GM12874 (cell line): ENCODE measurements around the gene CLCA2.

Source experiments
- TF ChIP-seq, protein P1 (sequence below): IDR thresholded peaks from 2 replicates; pipeline ENCODE4 v1.5.1; 2011; ENCODE audit warnings: low read depth, mild to moderate bottlenecking, control low read depth, low read length, moderate library complexity; ENCODE audit not compliant: insufficient read depth

The CLCA2 gene

DNA sequence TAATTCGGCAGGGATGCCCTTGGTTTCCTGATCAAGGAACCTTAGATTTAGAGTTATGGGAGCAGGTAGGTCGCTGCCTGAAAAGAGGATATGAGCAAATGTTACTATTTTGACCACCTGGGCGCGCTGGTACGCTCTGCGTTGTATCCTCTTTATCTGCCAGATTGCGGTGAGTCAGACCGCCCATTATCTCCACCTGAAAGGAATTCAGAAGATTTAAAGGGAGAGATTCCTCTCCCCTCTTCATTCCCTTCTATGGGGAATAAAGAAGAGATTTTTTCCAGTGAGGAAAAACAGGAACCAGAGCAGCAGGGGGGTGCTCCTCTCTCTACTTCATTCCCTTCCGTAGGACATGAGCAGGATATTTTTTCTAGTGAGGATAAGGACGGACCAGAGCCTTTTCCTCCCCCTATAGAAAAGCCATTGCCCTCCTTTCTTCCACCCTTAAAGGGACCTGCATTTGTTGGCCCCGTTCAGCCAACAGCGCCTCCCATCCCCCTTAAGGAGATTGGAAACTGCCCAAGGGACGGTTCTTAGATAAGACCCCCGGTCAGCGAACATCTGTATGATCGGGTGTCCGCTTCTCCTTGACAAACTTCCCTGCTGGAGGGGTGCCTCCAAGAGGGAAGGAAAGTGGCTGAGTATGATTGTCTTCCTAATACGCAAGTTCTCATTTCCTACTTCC, 78.9 kb downstream of the CLCA2 start:
- TF ChIP-seq, protein P1, sequence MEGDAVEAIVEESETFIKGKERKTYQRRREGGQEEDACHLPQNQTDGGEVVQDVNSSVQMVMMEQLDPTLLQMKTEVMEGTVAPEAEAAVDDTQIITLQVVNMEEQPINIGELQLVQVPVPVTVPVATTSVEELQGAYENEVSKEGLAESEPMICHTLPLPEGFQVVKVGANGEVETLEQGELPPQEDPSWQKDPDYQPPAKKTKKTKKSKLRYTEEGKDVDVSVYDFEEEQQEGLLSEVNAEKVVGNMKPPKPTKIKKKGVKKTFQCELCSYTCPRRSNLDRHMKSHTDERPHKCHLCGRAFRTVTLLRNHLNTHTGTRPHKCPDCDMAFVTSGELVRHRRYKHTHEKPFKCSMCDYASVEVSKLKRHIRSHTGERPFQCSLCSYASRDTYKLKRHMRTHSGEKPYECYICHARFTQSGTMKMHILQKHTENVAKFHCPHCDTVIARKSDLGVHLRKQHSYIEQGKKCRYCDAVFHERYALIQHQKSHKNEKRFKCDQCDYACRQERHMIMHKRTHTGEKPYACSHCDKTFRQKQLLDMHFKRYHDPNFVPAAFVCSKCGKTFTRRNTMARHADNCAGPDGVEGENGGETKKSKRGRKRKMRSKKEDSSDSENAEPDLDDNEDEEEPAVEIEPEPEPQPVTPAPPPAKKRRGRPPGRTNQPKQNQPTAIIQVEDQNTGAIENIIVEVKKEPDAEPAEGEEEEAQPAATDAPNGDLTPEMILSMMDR = no peak

DNA sequence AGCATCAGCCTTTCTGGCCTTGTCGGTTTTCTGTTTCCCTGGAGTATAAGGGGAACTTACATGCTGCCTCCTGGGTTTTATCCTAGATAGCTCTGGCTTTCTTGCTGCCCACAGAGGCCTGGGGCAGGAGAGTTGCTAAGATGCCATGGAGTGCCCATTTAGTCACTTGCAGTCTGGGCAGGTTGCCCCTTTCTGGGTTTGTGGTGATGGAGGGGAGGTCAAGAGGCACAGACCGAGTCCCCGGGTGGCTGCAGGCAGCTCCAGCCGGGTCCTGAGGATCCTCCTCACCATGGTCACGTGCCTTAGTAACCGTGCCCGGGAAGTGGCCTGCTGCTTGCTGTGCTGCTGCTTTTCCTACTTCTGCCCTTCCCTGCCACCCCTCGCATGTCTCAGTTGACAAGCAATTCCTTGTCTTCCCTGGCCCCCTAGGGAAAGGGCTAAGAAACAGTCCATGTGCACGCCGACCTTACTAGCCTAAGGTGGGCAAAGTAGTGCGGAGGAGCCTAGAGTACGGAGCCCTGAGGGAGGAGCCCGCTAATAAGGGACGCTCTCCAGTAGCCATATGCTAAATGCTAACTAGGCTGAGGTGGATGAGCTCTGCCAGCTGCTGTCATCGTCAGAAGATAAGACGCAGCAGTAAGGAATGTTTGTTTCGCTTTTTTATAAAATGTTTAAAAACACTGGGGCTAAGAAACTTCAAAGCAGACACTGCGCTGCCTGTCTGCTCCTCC, 79.6 kb downstream of the CLCA2 start:
- TF ChIP-seq, protein P1 = no peak

DNA sequence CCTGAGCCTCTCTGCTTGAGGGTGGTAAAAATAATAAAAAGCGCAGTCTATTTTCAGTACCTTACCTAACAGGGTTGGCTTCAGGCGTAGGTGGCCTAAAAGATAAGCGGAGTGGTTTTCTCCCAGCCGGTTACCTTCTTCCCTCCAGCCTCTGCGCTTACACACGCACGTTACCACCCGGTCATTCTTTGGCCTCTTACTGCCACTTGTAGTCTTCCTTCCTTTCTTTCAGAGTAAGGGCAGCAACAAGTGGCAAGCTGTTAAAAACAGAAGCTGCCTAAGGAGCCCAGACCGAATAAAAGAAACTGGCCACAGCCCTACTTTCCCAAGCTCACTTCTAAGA, 80.1 kb downstream of the CLCA2 start:
- TF ChIP-seq, protein P1 = no peak

GRCh38 chr1:86504895-86505563, 81.1 kb downstream of the CLCA2 start:
- TF ChIP-seq, protein P1 = no peak

DNA sequence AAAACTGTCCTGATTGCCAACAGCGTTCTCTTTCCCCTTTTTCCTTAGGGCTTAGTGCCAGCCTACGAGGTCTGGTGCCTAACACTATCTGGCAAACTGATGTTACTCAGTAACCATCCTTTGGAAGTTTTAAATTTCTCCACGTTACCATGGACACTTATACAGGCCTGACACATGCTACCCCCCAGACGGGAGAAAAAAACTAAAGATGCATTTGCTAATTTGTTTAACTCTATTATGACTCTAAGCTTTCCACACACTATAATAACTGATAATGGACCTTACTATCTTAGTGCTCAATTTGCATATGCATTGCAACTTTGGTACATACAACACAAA, 81.6 kb downstream of the CLCA2 start:
- TF ChIP-seq, protein P1 = no peak
